Ramos (cell line): ENCODE results near the gene RALGPS1.
"Not testable (repeated sequence)": the region's sequence is repeated elsewhere in the genome, so short reads cannot be mapped to it uniquely, and the experiment has no call there.

ENCODE experiments used
- in situ Hi-C: fragments of 300-500 bp; cut with MboI; formaldehyde crosslinking; loops from one replicate; pipeline ENCODE4 v1.14.3; 2022; ENCODE audit warnings: low sequenced_read_pairs; ENCODE audit not compliant: unreplicated experiment

The RALGPS1 gene

GRCh38 chr9:127017979-127018378 lies 103.4 kb downstream of the RALGPS1 start:
- in situ Hi-C loops: not testable (repeated sequence)

GRCh38 chr9:127018935-127019334 lies 104.4 kb downstream of the RALGPS1 start:
- in situ Hi-C loops: no loop called here

- in situ Hi-C loops: no loop called here
These were observed 105.6 kb downstream of the RALGPS1 start for GRCh38 chr9:127020036-127020801.

GRCh38 chr9:127020802-127021078 lies 106.2 kb downstream of the RALGPS1 start:
- in situ Hi-C loops: no loop called here

GRCh38 chr9:127021664-127022363 lies 107.2 kb downstream of the RALGPS1 start:
- in situ Hi-C loops: no loop called here

- in situ Hi-C loops: no loop called here
These were observed 108.5 kb downstream of the RALGPS1 start for GRCh38 chr9:127022913-127023660.

- in situ Hi-C loops: no loop called here
These were observed 110.5 kb downstream of the RALGPS1 start for GRCh38 chr9:127025042-127025441.

GRCh38 chr9:127027694-127028093 lies 113.1 kb downstream of the RALGPS1 start:
- in situ Hi-C loops: no loop called here

- in situ Hi-C loops: no loop called here
These were observed 115.0 kb downstream of the RALGPS1 start for GRCh38 chr9:127029548-127029947.

GRCh38 chr9:127030814-127031740 lies 116.5 kb downstream of the RALGPS1 start:
- in situ Hi-C loops: no loop called here

GRCh38 chr9:127032256-127032655 lies 117.7 kb downstream of the RALGPS1 start:
- in situ Hi-C loops: no loop called here

GRCh38 chr9:127033061-127033460 lies 118.5 kb downstream of the RALGPS1 start:
- in situ Hi-C loops: no loop called here

- in situ Hi-C loops: no loop called here
These were observed 119.2 kb downstream of the RALGPS1 start for GRCh38 chr9:127033789-127034188.

- in situ Hi-C loops: no loop called here
These were observed 120.1 kb downstream of the RALGPS1 start for GRCh38 chr9:127034691-127035090.

- in situ Hi-C loops: no loop called here
These were observed 120.8 kb downstream of the RALGPS1 start for GRCh38 chr9:127035423-127035822.

- in situ Hi-C loops: no loop called here
These were observed 121.4 kb downstream of the RALGPS1 start for GRCh38 chr9:127035948-127036347.

GRCh38 chr9:127036437-127036836 lies 121.9 kb downstream of the RALGPS1 start:
- in situ Hi-C loops: no loop called here

- in situ Hi-C loops: no loop called here
These were observed 123.9 kb downstream of the RALGPS1 start for GRCh38 chr9:127038531-127038930.

GRCh38 chr9:127039492-127039891 lies 124.9 kb downstream of the RALGPS1 start:
- in situ Hi-C loops: no loop called here

- in situ Hi-C loops: no loop called here
These were observed 130.6 kb downstream of the RALGPS1 start for GRCh38 chr9:127045148-127045547.
